Stimulated activated naive CD8-positive, alpha-beta T cell treated with anti-CD3 and anti-CD28 coated beads, Interleukin-15, Interleukin-2, amounts not matched to agents 100 U/mL and 50 U/mL, for 24 hours (primary cell): ENCODE data around the gene NFE2L1.
"Not testable (repeated sequence)": the region's sequence is repeated elsewhere in the genome, so short reads cannot be mapped to it uniquely, and the experiment has no call there.

Experiments
- ATAC-seq: fragments of 150-1000 bp; cut with Tn5 transposase; one replicate; pipeline ENCODE4 v1.10.0; 2021
- DNase-seq: peaks from one replicate; pipeline ENCODE4 v3.0.0; 2021

NFE2L1 gene

DNA sequence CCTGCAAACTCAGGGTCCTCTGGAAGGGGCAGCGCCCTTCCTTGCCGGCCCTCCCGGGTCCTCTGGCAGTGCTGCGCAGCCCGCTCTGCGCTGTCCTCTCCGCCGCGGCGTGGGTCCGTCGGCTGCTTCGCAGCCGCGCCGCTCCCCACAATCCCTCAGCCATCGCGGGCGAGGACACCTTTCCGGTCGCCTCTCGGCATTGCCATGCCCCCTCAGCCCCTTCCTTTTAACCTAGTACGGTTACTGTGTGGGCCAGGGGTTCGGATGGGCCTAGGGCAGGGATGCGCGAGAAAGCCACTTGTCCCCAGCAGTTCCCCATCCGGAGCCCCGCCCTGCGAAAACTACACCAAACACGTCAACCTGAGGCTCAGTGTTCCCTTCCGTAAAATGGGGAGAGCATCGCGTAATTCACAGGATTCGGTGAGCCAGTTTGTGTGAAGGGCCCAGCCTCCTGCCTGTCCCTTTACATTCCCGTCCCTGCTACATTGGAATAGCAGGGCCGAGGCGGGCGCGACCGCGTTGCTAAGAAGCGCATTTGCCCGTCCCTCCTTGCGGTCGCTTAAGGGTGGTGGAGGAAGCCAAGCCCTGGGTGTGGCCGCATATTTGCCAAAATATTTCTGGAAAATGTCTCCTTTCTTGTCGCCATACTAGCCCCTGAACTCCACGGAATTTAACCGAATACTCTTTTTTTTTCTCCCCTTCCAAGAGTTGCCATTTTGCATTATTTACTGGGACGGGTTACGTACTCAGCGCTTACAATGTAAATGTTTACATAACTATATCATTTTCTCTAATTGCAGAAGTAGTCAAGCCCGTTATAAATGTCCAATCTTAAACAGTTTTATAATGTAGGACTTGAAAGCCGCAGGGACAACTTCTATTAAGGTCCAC lies 23.8 kb upstream of the NFE2L1 start:
- no peak for ATAC-seq
- DNase-seq, result peak; percentile 49

GRCh38 chr17:48025040-48025903 lies 22.9 kb upstream of the NFE2L1 start:
- ATAC-seq (peak; percentile 93), DNase-seq (peak; percentile 98)

GRCh38 chr17:48025904-48026501 lies 22.2 kb upstream of the NFE2L1 start:
- ATAC-seq (no peak), DNase-seq (no peak)

DNA sequence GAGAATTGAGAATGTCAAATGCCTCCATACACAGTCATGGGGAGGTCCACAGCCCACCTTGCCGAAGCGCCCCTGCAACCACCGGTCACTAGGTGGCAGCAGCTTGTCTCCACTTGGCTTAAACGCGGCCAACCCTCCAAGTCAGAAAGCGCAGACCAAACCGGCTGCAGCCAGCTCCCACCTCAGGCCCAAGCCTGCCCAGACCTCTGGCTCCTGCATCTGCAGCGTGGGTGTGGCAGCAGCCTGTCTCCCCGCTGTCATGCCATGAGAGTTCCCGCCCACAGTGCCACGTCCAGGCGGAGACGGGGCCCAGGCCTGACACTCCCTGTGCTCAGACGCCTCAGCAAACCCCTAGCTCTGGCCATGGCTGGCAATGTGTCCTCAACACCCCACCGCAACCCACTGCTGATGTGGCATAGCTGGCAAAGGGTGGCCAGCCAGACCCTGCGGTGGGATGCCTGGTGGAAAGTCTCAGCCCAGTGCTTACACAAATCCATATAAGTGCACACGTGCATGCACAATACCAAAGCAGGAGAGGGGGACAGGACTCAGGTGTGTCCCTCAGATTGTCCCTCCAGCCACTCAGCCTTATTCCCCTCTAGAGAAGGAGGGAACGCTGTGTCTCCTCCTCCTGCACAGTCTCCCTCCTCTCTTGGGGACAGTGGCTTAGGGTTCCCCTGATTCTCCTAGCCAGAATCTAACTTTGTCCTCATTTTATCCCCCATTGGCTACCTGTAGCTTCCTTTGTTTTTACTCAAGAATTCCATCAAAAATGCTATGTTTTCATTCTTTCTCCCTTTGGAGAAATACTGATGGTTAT lies 21.4 kb upstream of the NFE2L1 start:
- ATAC-seq (peak; percentile 20), DNase-seq (peak; percentile 84)

DNA sequence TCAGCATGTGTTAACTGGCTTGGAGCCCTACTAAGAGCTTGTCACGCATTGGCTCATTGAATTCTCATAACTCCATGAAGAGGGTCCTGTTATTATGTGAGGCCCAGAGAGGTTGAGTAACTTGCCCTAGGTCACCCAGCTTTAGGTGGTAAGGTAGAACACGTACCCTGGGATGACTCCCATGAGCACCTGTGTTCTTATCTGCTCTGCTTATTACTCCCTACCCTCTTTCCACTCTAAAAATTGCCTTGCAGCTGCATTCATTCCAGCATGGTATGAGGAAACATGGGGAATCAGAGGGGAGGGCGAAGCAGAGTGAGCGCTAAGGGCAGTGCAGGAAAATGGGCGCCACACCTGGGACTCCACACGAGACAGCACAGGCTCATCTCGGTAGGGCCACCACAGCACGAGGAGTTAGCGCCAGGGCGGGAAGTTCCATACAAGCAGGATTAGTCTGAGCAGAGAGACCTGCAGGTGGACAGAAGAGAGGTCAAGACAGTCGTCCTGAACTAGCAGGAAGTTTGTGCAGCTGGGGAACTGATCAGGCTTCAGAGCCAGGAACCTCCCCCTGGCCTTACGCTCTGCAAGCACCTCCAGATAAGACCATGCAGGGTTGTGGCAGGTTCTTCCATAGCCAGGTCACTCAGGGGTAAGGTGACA lies 20.7 kb upstream of the NFE2L1 start:
- no peak for DNase-seq
- no peak for ATAC-seq

GRCh38 chr17:48028736-48029135 lies 19.4 kb upstream of the NFE2L1 start:
- DNase-seq (no peak), ATAC-seq (no peak)

- DNase-seq, result no peak
- ATAC-seq, result no peak
Observed at GRCh38 chr17:48030531-48030930, 17.6 kb upstream of the NFE2L1 start.

GRCh38 chr17:48031966-48032365 lies 16.2 kb upstream of the NFE2L1 start:
- DNase-seq (no peak), ATAC-seq (no peak)

DNA sequence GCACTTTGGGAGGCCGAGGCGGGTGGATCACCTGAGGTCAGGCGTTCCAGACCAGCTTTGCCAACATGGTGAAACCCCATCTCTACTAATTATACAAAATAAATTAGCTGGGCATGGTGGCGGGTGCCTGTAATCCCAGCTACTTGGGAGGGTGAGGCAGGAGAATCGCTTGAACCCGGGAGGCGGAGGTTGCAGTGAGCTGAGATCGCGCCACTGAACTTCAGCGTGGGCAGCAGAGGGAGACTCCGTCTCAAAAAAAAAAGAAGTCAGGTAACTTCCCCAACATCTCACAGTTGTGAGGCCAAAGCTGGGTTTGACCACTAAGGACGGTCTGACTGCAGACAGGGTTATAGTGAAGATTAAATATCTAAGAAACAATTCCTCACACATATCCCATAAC lies 13.4 kb upstream of the NFE2L1 start:
- not testable (repeated sequence) for ATAC-seq, DNase-seq

DNA sequence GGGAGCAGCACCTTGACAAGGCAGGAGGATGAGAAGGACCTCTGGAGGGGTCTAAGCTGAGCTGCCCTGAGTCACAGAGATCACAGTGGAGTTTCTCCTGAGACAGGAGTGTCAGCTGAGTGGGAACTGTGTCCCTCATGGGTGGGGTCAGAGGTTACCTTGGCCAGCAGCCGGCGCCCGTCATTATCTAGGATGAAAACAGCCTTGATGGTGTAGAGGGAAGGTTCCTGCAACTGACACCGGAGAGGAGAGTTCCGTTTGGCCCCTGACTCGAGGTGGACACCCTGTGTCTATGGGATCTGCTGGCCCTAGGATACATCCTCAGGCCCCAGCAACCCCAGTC lies 11.5 kb upstream of the NFE2L1 start:
- ATAC-seq (no peak), DNase-seq (no peak)

DNA sequence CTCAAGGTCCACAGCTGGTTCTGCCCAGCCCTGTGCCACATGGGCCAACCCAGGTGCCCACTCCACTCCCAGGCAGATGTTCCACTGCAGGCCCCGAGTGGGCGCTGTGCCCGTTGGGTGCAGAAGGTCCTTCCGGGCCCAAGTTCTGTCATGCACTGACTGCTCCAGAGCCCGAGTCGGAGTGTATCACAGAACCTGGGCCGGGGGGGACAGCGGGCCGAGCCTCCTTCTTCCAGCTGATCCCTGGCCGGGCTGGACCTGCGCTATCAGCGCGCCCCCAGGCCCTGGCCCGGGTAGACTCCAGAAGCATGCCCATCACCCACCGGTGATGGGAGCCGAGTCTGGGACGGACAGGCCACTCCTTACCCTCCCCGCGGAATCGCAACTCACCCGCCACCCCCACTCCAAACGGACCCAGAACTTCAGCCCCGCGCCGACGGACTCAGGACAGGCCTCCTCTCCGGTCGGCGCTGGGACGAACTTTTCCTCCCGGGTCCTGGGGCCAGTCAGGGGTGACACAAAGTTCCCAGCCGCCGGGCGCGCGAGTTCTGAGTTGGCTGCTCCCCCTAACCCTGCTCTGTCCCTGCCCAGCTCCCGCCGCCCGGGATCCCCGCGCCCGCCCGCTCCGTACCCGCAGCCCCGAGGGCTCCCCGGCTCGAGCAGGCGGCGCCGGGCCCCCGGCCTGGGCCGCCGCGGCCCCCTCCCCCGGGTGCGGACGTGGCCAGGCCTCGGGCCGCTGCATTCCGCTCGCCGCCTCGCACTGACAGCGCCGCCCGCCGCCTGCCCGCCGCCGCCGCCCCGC lies 10.9 kb upstream of the NFE2L1 start, which contains the start of gene COPZ2:
Gene COPZ2 (minus strand): TSS at position 762 of the 802 bp plus-strand sequence. CDS start 20 bp downstream, at position 742.
- peak; percentile 83 for ATAC-seq

DNA sequence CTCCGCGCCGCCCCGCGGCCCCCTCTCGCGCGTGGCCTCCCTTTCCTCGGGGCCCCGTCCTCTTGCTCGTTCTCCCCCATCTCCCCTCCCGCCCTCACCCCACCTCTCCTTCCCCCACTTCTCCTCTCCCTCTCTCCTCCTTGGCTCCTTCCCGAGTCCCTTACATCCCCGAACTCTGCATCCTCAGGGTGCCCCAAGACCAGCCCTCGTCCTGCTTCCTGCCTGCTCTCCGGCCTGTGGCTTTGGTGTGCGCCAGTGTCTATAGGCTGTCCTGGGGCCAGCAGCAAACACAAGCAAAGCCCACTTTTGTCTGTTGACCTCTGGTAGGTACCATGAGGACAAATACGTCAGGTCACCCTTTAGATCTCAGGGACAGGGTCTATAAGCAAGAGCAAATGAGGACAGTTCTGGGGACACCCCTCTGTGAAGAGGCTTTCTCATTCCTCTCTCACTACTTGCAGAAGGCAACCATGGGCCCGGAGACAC lies 10.3 kb upstream of the NFE2L1 start:
- ATAC-seq, result no peak

More for the DNA sequence above, 10.9 kb upstream of the NFE2L1 start, which contains the start of gene COPZ2:
- DNase-seq, result peak; percentile 74

DNA sequence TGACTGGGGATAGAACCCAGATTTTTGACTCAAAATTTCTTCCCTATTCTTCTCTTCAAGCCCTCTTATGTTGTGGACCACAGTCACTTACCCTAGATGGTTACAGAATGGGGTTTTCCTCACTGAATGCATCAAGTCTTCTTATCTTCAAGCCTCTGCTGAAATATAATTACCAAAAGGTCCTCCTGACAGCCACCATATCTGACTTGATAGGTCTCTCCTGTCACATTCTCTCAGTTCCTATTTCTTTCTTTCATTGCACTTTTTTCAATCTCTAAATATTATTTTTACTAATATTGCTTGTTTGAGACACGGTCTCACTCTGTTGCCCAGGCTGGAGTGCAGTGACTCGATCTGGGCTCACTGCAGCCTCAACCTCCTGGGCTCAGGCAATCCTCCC lies 9.5 kb upstream of the NFE2L1 start:
- DNase-seq, result no peak
- no peak for ATAC-seq

More for the DNA sequence above, 10.3 kb upstream of the NFE2L1 start:
- DNase-seq, result no peak

GRCh38 chr17:48043176-48043575 lies 5.0 kb upstream of the NFE2L1 start:
- no peak for ATAC-seq

GRCh38 chr17:48044851-48045250 lies 3.3 kb upstream of the NFE2L1 start:
- no peak for ATAC-seq

More at GRCh38 chr17:48043176-48043575, 5.0 kb upstream of the NFE2L1 start:
- DNase-seq, result no peak

DNA sequence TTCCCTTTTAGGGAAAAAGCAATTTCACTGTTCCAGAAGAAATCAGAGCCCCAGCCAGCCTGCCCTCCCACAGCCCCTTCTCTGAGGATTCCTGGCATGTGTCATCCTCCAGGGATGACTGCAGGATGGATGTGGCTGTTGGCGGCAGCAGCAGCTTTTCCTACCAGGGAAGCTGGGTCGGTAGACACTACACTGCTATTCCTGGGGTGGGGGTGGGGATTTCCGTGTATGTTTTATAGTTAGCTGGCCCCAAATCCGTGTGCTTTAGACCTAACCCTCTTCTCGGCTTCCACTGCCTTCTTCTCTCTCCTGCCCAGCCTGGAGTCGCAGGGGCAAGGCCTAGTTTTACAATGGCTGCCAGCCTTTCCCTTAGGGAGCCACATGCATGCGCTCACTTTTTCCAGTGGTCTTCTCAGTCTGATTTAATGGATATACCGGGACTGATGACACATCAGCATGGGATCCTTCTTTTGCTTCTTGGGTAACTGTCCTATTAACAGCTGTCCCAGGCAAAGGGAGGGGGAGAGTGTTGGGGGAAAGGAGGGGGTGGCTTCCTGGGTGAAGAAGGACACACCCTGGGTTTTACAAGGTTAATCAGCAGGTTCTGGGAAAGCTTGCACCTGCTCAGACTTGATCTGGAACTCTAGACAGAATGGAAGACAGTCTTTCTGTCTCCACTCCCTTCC lies 2.7 kb upstream of the NFE2L1 start:
- DNase-seq, result no peak
- no peak for ATAC-seq

More at GRCh38 chr17:48044851-48045250, 3.3 kb upstream of the NFE2L1 start:
- no peak for DNase-seq

DNA sequence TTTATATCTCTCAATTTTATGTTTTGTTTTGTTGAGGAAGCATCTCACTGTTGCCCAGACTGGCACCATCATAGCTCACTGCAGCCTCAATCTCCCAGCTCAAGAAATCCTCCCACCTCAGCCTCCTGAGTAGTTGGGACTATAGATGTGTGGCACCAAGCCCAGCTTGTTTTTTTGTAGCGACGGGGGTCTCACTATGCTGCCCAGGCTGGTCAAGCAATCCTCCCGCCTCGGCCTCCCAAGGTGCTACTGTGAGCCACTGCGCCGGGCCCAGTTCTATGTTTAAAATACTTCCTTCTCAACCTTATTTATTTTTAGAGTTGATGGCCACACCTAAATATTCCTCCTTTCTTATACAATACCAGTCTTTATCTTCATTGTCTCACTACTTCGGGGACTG lies 1.9 kb upstream of the NFE2L1 start:
- DNase-seq, result no peak
- ATAC-seq, result no peak

GRCh38 chr17:48047113-48047740 lies 932 bp upstream of the NFE2L1 start:
- no peak for ATAC-seq
- peak; percentile 16 for DNase-seq
